Measurements from ENCODE around the gene CCDC83.
"Not testable (repeated sequence)": the region's sequence is repeated elsewhere in the genome, so short reads cannot be mapped to it uniquely, and the experiment has no call there.

CCDC83 gene

GRCh38 chr11:85952108-85952485 lies 96.9 kb downstream of the CCDC83 start:
- not testable (repeated sequence) for H3K27ac Mint-ChIP-seq; H3K4me3 Mint-ChIP-seq; ATAC-seq; DNase-seq (ENCODE audit: low spot score in 2 of 2)
- H3K4me1 Mint-ChIP-seq, result peaks cover 27% of the 10 kb centered on the region
- peaks cover 93% of the 10 kb centered on the region for H3K36me3 Mint-ChIP-seq
- H3K9me3 Mint-ChIP-seq, result peaks cover 11% of the 10 kb centered on the region

GRCh38 chr11:85953491-85954143 lies 98.4 kb downstream of the CCDC83 start:
- Mint-ChIP-seq H3K27ac (peak overlapping the region; percentile 71), H3K4me1 (peaks cover 18% of the 10 kb centered on the region), H3K36me3 (peaks cover 94% of the 10 kb centered on the region), H3K4me3 (no peak overlapping the region), H3K9me3 (peaks cover 11% of the 10 kb centered on the region)
- DNase-seq (ENCODE audit: low spot score in 2 of 2) (no peak), ATAC-seq (no peak)

GRCh38 chr11:85955531-85955930 lies 100.3 kb downstream of the CCDC83 start:
- H3K4me3 Mint-ChIP-seq, result no peak overlapping the region

GRCh38 chr11:85960678-85961077 lies 105.5 kb downstream of the CCDC83 start:
- Mint-ChIP-seq H3K4me1 (peaks cover 30% of the 10 kb centered on the region), H3K9me3 (no peaks in the 10 kb centered on the region), H3K36me3 (peaks cover 100% of the 10 kb centered on the region), H3K27ac (peak overlapping the region; percentile 58), H3K4me3 (no peak overlapping the region)
- no peak for DNase-seq (ENCODE audit: low spot score in 2 of 2)
- ATAC-seq, result no peak

More at GRCh38 chr11:85955531-85955930, 100.3 kb downstream of the CCDC83 start:
- H3K9me3 Mint-ChIP-seq, result peaks cover 11% of the 10 kb centered on the region
- peaks cover 14% of the 10 kb centered on the region for H3K4me1 Mint-ChIP-seq
- ATAC-seq (no peak), DNase-seq (ENCODE audit: low spot score in 2 of 2) (no peak)
- no peak overlapping the region for H3K27ac Mint-ChIP-seq
- peaks cover 98% of the 10 kb centered on the region for H3K36me3 Mint-ChIP-seq

GRCh38 chr11:85961130-85961529 lies 105.9 kb downstream of the CCDC83 start:
- DNase-seq (ENCODE audit: low spot score in 2 of 2) (no peak), ATAC-seq (no peak)
- Mint-ChIP-seq H3K4me1 (peaks cover 30% of the 10 kb centered on the region), H3K9me3 (no peaks in the 10 kb centered on the region), H3K27ac (peak overlapping the region; percentile 58), H3K4me3 (no peak overlapping the region), H3K36me3 (peaks cover 100% of the 10 kb centered on the region)

GRCh38 chr11:85961930-85962363 lies 106.8 kb downstream of the CCDC83 start:
- DNase-seq (ENCODE audit: low spot score in 2 of 2) (no peak), ATAC-seq (no peak)
- no peaks in the 10 kb centered on the region for H3K9me3 Mint-ChIP-seq
- no peak overlapping the region for H3K27ac Mint-ChIP-seq
- H3K4me3 Mint-ChIP-seq, result no peak overlapping the region
- H3K36me3 Mint-ChIP-seq, result peaks cover 100% of the 10 kb centered on the region
- peaks cover 30% of the 10 kb centered on the region for H3K4me1 Mint-ChIP-seq

- no peak for ATAC-seq
- H3K27ac Mint-ChIP-seq, result peak overlapping the region; percentile 3
Observed at GRCh38 chr11:85965202-85965601, 110.0 kb downstream of the CCDC83 start.

GRCh38 chr11:85967457-85967856 lies 112.3 kb downstream of the CCDC83 start:
- H3K27ac Mint-ChIP-seq, result peak overlapping the region; percentile 81
- peaks cover 100% of the 10 kb centered on the region for H3K36me3 Mint-ChIP-seq

More at GRCh38 chr11:85965202-85965601, 110.0 kb downstream of the CCDC83 start:
- no peak for DNase-seq (ENCODE audit: low spot score in 2 of 2)
- Mint-ChIP-seq H3K4me3 (no peak overlapping the region), H3K36me3 (peaks cover 100% of the 10 kb centered on the region), H3K4me1 (peaks cover 56% of the 10 kb centered on the region), H3K9me3 (no peaks in the 10 kb centered on the region)

More at GRCh38 chr11:85967457-85967856, 112.3 kb downstream of the CCDC83 start:
- ATAC-seq (no peak), DNase-seq (ENCODE audit: low spot score in 2 of 2) (no peak)
- Mint-ChIP-seq H3K4me1 (peaks cover 38% of the 10 kb centered on the region), H3K9me3 (no peaks in the 10 kb centered on the region), H3K4me3 (no peak overlapping the region)
